ENCODE results near the gene LRP1B. TPM values are rescaled to one million over a fixed set of nuclear protein-coding genes. Genes with fewer than 3 reads are reported as not detected.

LRP1B gene
- total RNA-seq, 2 experiments from 2014 or later: not detected

GRCh38 chr2:141707486-141707885 lies 423.3 kb downstream of the LRP1B start:
- POLR2A ChIA-PET: no interaction called here
- CTCF ChIA-PET: no interaction called here

- ChIA-PET POLR2A (no interaction called here), CTCF (interaction anchor here (0.6 kb wide), 1 partner anchor 468 kb away, joined by 3 read pairs; no protein-coding TSS in a partner anchor)
These were observed 426.3 kb downstream of the LRP1B start for GRCh38 chr2:141704541-141704940.

- CTCF ChIA-PET: interaction anchor here (0.6 kb wide), 1 partner anchor 220 kb away, joined by 3 read pairs; no protein-coding TSS in a partner anchor
- POLR2A ChIA-PET: no interaction called here
These were observed 427.3 kb downstream of the LRP1B start for GRCh38 chr2:141703501-141703900.

GRCh38 chr2:141701618-141702017 lies 429.2 kb downstream of the LRP1B start:
- ChIA-PET CTCF (no interaction called here), POLR2A (no interaction called here)

- ChIA-PET POLR2A (no interaction called here), CTCF (no interaction called here)
These were observed 431.2 kb downstream of the LRP1B start for GRCh38 chr2:141699573-141699972.

DNA sequence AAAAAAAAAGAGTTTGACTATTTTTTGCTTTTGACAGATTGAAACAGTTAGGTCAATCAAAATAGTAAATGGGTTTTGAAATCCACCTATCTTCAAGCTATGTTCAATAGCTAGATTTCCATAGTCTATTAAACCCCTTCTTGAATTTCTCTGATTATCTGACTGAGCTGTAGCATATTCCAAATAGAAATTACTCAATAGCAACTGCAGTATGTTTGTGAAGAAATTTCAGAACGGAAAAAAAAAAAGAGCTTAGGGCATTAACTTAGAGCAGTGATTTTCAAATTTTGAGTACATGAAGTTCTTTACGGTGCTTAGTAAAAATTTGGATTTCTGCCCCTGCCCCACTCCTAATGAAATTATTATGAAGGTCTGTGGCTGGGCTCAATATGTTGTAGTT lies 432.3 kb downstream of the LRP1B start:
- CTCF ChIA-PET: no interaction called here
- POLR2A ChIA-PET: no interaction called here

DNA sequence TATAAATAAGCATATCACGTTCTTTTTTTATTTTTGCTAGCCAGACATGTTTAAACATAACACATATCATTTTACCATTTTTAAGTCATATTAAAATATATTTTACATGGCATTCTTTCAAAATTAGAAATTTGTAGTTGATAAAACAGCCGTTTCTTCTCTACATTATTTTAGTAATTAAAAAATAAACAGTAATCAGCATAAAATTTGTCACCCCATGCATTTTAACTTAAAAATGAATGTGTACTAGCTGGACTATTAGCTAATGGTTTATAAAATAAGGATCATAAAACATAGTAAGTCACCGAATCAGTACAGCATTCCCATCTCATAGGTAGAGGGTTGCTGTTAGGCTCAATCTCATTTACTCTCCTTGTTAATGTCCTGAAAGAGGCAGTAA lies 433.8 kb downstream of the LRP1B start:
- ChIA-PET POLR2A (no interaction called here), CTCF (no interaction called here)

DNA sequence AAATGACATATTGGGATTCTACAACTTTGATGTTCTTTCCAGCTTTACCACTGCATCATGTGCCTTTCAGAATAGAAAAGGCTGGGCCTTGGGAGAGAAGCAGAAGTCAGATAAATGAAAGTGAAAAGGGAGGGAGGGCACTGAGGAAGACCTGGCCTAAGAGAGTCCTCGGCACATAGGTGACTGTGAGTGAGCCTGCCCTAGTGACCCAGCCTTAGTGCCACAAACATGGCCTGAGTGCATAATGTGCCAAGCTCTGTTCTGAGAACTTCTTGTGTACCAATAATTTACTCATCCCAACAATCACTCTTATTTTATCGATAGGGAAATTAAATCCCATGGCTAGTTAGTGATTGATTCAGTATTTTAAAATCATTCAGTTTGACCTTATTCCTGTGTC lies 436.6 kb downstream of the LRP1B start:
- ChIA-PET POLR2A (no interaction called here), CTCF (no interaction called here)

DNA sequence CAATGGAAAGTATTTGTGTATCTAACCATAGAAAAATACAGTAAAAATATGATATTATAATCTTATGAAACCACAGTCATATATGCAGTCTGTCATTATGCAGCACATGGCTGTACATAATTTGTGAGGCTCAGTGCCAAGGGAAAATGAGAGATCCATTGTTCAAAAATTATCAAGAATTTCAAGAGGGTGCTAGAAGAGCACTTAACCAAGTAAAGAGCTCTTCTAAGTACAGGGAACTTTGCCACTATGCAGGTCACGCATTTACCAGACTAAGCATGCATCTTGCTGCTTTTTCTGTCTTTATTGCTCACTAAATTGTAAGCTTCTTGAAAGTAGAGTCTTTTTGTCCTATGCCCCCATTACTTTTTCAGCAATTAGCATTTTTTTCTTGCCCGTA lies 438.0 kb downstream of the LRP1B start:
- CTCF ChIA-PET: no interaction called here
- POLR2A ChIA-PET: no interaction called here

DNA sequence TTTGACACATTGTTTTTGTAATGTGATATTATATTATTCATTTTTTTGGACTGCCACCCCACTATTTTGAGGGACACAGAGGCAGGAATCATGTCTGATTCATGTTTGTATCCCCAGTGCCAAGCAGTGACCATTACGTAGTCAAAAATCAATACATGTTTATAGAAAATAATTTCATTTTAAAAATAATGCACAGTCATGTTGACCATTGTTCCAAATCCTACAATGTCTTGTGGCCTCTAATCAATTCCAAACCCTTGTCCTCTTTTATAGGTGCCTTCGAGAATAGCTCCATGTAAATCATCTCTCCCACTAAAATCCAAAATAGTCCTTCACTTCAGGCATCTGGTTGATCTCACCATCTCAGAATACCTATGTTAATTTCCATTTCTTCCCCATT lies 454.7 kb downstream of the LRP1B start:
- CTCF ChIA-PET: no interaction called here

GRCh38 chr2:141666191-141666590 lies 464.6 kb downstream of the LRP1B start:
- ChIA-PET CTCF (no interaction called here), POLR2A (no interaction called here)

More for the DNA sequence above, 454.7 kb downstream of the LRP1B start:
- POLR2A ChIA-PET: no interaction called here

DNA sequence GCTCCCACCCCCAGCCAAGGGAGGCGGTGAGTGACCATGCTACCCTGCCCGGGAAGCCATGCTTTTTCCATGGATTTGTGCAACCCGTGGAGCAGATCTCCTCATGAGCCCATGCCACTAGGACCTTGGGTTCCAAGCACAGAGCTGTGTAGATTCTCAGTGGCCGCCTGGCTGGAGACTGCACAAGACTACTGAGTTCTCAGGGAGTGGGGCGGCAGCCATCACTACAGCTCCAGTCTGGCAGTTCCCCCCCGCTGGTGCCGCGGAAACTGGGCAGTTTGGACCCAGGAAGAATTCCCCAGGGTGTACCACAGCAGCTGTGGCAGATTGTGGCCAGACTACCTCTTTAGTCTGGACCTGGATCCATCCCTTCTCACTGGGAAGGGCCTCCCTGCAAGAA lies 470.6 kb downstream of the LRP1B start:
- ChIA-PET CTCF (no interaction called here), POLR2A (no interaction called here)

- ChIA-PET POLR2A (no interaction called here), CTCF (no interaction called here)
These were observed 476.5 kb downstream of the LRP1B start for GRCh38 chr2:141654311-141654710.

DNA sequence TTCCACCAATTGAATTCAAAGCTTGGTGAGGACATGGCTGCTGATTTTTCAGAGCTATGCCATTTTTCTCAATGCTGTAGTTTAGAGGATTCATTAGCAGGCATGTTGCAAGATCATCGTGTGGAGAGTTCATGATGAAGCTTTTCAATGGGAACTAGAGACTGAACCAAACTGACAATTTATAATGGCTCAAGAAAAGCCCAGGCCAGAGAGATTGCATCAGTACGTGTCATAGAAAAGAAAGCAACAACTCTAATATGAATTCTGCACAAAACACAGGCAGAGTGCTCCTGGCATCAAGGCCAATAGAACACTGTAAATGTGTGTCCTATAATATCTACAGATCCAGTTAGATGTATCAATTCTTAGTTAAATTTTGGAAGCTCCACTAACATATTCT lies 477.6 kb downstream of the LRP1B start:
- ChIA-PET CTCF (no interaction called here), POLR2A (no interaction called here)

GRCh38 chr2:141652308-141652707 lies 478.5 kb downstream of the LRP1B start:
- CTCF ChIA-PET: no interaction called here
- POLR2A ChIA-PET: no interaction called here

DNA sequence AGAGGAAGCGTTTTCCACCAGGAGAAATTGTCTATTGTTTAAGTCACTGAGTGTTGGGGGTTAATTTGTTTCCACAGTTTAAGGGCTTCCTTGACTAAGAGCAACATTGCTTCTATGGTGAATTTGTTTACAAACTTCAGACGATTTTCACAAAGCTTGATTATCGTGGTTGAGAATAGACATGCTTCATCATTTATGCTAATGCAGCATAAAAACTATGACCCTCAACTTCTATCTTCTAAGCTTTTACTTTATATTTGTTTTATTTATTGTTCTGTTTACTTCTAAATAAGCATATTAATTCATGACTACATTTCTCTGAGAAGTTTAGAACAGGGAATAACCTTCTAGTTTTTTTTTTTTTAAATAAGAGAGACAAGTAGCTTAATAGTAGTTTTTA lies 483.5 kb downstream of the LRP1B start:
- POLR2A ChIA-PET: no interaction called here
- CTCF ChIA-PET: no interaction called here

GRCh38 chr2:141641462-141641861 lies 489.4 kb downstream of the LRP1B start:
- CTCF ChIA-PET: no interaction called here

DNA sequence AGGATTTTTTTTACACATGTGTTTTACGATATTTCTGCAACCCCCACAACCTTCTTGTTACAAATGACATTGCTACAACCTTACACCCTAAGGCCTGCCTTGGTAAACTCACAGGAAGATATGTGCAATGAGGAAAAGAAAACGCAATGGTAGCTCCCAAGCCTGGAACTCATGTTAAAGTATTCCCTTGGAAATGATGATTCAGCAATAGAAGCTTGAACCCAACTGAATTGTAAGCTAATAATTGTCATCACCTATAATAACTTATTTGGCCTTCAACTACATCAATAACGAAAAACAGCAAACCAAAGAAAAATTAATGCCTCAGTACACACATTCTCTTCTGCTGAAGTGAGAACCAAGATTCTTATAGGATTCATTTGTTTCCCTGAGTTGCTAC lies 491.0 kb downstream of the LRP1B start:
- ChIA-PET CTCF (no interaction called here), POLR2A (no interaction called here)

More at GRCh38 chr2:141641462-141641861, 489.4 kb downstream of the LRP1B start:
- POLR2A ChIA-PET: no interaction called here

DNA sequence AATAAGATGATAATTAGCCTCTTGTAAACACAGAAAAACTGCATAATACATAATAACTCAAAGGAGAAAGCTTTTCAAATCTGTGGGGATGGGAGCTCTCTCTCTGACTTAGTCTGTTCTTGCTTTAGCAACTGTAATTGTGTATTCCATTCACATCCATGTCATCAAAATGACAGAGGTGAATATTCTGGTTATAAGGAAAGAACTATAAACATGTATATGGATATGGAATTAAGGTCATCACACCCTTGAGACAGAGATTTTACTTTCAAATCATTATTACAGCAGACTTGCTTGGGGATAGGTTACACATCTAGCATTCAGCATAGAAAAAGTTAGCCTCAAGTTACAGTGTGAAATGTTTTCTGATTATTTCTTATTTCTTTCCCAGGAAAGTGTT lies 497.7 kb downstream of the LRP1B start:
- ChIA-PET POLR2A (no interaction called here), CTCF (no interaction called here)

DNA sequence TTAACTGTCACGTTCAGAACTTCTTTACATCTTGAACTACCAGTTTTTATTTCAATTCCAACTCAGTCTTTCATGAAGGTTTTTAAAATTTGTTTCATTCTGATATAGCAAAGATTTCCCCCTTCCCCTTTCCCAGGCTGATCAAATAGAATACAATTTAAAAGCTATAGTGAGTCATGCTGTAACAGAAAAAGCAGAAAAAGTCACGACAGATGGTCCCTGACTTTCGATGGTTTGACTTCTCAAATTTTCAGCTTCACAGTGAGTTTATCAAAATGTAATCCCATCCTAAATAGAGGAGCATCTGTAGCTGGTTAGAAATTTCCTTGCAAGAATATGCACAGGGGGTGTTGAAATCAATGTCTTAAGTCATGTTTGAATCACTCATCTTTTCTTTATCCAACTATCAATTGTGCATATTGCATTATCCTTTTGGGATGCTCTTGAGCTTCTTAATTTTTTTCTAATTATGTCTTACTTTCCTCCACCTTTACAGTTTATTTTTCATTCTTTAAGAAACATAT lies 500.3 kb downstream of the LRP1B start:
- CTCF ChIA-PET: no interaction called here
- POLR2A ChIA-PET: no interaction called here

GRCh38 chr2:141620372-141620771 lies 510.4 kb downstream of the LRP1B start:
- CTCF ChIA-PET: no interaction called here
- POLR2A ChIA-PET: no interaction called here

- CTCF ChIA-PET: no interaction called here
These were observed 512.4 kb downstream of the LRP1B start for GRCh38 chr2:141618457-141618856.

DNA sequence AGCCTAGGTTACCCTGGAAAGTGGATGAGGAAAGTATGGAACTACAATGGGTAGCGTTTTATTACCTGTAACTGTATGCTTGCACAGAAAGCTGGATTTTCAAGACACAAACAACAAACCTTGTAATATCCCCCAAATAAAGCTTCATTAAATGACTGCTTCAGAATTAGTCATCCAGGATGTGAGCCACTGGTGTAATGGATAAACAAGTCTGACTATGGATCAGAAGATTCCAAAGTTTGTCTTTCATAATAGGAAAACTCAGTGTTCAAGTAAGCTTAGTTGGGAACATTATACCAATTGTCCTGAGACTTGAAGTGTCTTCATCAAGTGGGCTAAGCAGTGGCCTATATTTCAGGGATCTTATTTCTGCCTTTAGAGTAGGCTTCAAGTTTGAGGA lies 518.8 kb downstream of the LRP1B start:
- CTCF ChIA-PET: no interaction called here

More at GRCh38 chr2:141618457-141618856, 512.4 kb downstream of the LRP1B start:
- POLR2A ChIA-PET: no interaction called here

More for the DNA sequence above, 518.8 kb downstream of the LRP1B start:
- POLR2A ChIA-PET: no interaction called here
